ENCODE results near the gene STK32B.

GRCh38 chr4:5156682-5157081 is 105.4 kb downstream of the STK32B start:
- TF ChIP-seq POLR2AphosphoS5 (IDR thresholded peaks at IDR 0.05) (no peak), CTCF (IDR thresholded peaks at IDR 0.05) (no peak)

All from upper lobe of left lung (tissue), 4 donors.